ENCODE data around the gene METTL18.
"Not testable (repeated sequence)": the region's sequence is repeated elsewhere in the genome, so short reads cannot be mapped to it uniquely, and the experiment has no call there.

Gene METTL18

DNA sequence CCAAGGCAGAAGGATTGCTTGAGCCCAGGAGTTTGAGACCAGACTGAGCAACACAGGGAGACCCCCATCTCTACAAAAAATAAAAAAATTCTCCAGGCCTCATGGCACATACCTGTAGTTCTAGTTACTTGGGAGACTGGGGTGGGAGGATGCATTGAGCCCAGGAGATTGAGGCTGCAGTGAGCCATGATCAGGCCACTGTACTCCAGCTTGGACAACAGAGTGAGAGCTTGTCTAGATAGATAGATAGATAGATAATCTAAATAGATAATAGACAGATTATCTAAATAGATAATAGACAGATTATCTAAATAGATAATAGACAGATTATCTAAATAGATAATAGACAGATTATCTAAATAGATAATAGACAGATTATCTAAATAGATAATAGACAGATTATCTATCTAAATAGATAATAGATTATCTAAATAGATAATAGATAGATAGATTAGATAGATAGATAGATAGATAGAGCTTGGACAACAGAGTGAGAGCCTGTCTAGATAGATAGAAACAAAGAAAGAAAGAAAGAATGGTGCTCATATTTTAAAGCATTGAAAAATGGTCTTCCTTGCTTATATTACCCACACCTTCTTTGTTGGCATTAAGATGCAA is 16.8 kb upstream of the METTL18 start:
- H2BK12ac ChIP-seq (ENCODE audit: low read length); H4K8ac ChIP-seq (ENCODE audit: low read depth, low read length); H3K27me3 ChIP-seq (ENCODE audit: insufficient read depth, low read length); H3K23ac ChIP-seq (ENCODE audit: low read length); H3K4me1 ChIP-seq (ENCODE audit: control insufficient read depth in 1 of 2, insufficient read depth in 2 of 2, low read length in 2 of 2); H3K14ac ChIP-seq (ENCODE audit: low read length); H3K27ac ChIP-seq (ENCODE audit: low read depth, low read length); H2BK120ac ChIP-seq (ENCODE audit: insufficient read depth, low read length, poor library complexity); H3K4ac ChIP-seq (ENCODE audit: low read depth, low read length); H4K91ac ChIP-seq (ENCODE audit: low read depth, low read length); H3K4me3 ChIP-seq (ENCODE audit: low read depth, low read length); H4K12ac ChIP-seq (ENCODE audit: low read depth, low read length); H2AFZ ChIP-seq (ENCODE audit: insufficient read depth, low read length, poor library complexity); H3K4me2 ChIP-seq (ENCODE audit: low read length); H3K9me3 ChIP-seq (ENCODE audit: insufficient read depth, low read depth, low read length); H3K9ac ChIP-seq (ENCODE audit: low read length); H3K79me2 ChIP-seq (ENCODE audit: control insufficient read depth, insufficient read depth, low read length, poor library complexity); H3K18ac ChIP-seq (ENCODE audit: low read length); H3K79me1 ChIP-seq (ENCODE audit: low read length); H2BK5ac ChIP-seq (ENCODE audit: low read depth, low read length, poor library complexity); H2AK5ac ChIP-seq (ENCODE audit: low read length): not testable (repeated sequence)
- peak; percentile 22 to 51 for DNase-seq
- peaks cover 11 to 13% of the 10 kb centered on the region in 2 experiments for H3K36me3 ChIP-seq (ENCODE audit: control insufficient read depth in 1 of 2, insufficient read depth in 2 of 2, low read length in 2 of 2)

GRCh38 chr1:169809370-169810095 is 14.8 kb upstream of the METTL18 start:
- no peak overlapping the region for H3K9ac ChIP-seq (ENCODE audit: low read length)
- H2AFZ ChIP-seq (ENCODE audit: insufficient read depth, low read length, poor library complexity): no peak overlapping the region
- peak overlapping the region; percentile 64 for H2BK12ac ChIP-seq (ENCODE audit: low read length)
- no peaks in the 10 kb centered on the region for H3K79me2 ChIP-seq (ENCODE audit: control insufficient read depth, insufficient read depth, low read length, poor library complexity)
- no peak overlapping the region for H3K18ac ChIP-seq (ENCODE audit: low read length)
- no peak overlapping the region for H3K27ac ChIP-seq (ENCODE audit: low read depth, low read length)
- no peaks in the 10 kb centered on the region for H3K27me3 ChIP-seq (ENCODE audit: insufficient read depth, low read length)
- H3K14ac ChIP-seq (ENCODE audit: low read length): no peak overlapping the region
- H4K8ac ChIP-seq (ENCODE audit: low read depth, low read length): no peak overlapping the region
- H3K4me2 ChIP-seq (ENCODE audit: low read length): no peak overlapping the region
- peaks cover 18 to 19% of the 10 kb centered on the region in 2 experiments for H3K36me3 ChIP-seq (ENCODE audit: control insufficient read depth in 1 of 2, insufficient read depth in 2 of 2, low read length in 2 of 2)
- WGBS (ENCODE audit: extremely low coverage, insufficient coverage, insufficient read length): no CpG with 5 or more reads among the region's 4 CpGs
- no peak overlapping the region for H2BK120ac ChIP-seq (ENCODE audit: insufficient read depth, low read length, poor library complexity)
- H3K4me3 ChIP-seq (ENCODE audit: low read depth, low read length): no peak overlapping the region
- H4K91ac ChIP-seq (ENCODE audit: low read depth, low read length): peak overlapping the region; percentile 47
- H2BK5ac ChIP-seq (ENCODE audit: low read depth, low read length, poor library complexity): no peak overlapping the region
- peak overlapping the region; percentile 69 for H3K4ac ChIP-seq (ENCODE audit: low read depth, low read length)
- H3K4me1 ChIP-seq (ENCODE audit: control insufficient read depth in 1 of 2, insufficient read depth in 2 of 2, low read length in 2 of 2): peaks cover 0 to 1% of the 10 kb centered on the region in 2 experiments
- H3K9me3 ChIP-seq (ENCODE audit: insufficient read depth, low read depth, low read length): no peaks in the 10 kb centered on the region
- H4K12ac ChIP-seq (ENCODE audit: low read depth, low read length): no peak overlapping the region
- H3K23ac ChIP-seq (ENCODE audit: low read length): no peak overlapping the region
- peaks cover 2% of the 10 kb centered on the region for H3K79me1 ChIP-seq (ENCODE audit: low read length)
- no peak overlapping the region for H2AK5ac ChIP-seq (ENCODE audit: low read length)
- peak; percentile 36 to 84 for DNase-seq

DNA sequence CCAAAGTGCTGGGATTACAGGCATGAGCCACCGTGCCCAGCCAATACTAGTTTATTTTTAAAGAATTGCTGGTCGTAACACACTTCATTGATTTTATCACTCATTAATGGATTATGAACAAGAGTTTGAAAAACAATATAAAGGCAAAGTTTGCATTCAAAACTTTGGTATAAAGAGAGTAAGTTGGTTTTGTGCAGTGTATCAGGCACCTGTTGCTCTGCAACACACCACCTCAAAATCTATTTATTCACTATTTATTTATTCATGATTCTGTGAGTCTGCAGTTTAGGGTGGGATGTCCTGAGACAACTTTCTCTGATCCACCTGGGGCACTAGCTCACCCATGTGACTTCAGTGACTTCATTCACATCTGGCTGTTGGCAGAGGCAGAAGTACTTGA is 10.2 kb upstream of the METTL18 start:
- H2AFZ ChIP-seq (ENCODE audit: insufficient read depth, low read length, poor library complexity): no peak overlapping the region
- H2BK120ac ChIP-seq (ENCODE audit: insufficient read depth, low read length, poor library complexity): no peak overlapping the region
- H3K4me3 ChIP-seq (ENCODE audit: low read depth, low read length): no peak overlapping the region
- H3K79me1 ChIP-seq (ENCODE audit: low read length): peaks cover 2% of the 10 kb centered on the region
- H3K23ac ChIP-seq (ENCODE audit: low read length): no peak overlapping the region
- H3K36me3 ChIP-seq (ENCODE audit: control insufficient read depth in 1 of 2, insufficient read depth in 2 of 2, low read length in 2 of 2): peaks cover 15 to 19% of the 10 kb centered on the region in 2 experiments
- no peaks in the 10 kb centered on the region for H3K79me2 ChIP-seq (ENCODE audit: control insufficient read depth, insufficient read depth, low read length, poor library complexity)
- no peak overlapping the region for H3K4ac ChIP-seq (ENCODE audit: low read depth, low read length)
- H3K4me2 ChIP-seq (ENCODE audit: low read length): no peak overlapping the region
- no peak overlapping the region for H4K12ac ChIP-seq (ENCODE audit: low read depth, low read length)
- peaks cover 0 to 1% of the 10 kb centered on the region in 2 experiments for H3K4me1 ChIP-seq (ENCODE audit: control insufficient read depth in 1 of 2, insufficient read depth in 2 of 2, low read length in 2 of 2)
- H3K18ac ChIP-seq (ENCODE audit: low read length): no peak overlapping the region
- H3K14ac ChIP-seq (ENCODE audit: low read length): no peak overlapping the region
- peak overlapping the region; percentile 1 for H3K9ac ChIP-seq (ENCODE audit: low read length)
- WGBS (ENCODE audit: extremely low coverage, insufficient coverage, insufficient read length): no CpG with 5 or more reads among the region's 2 CpGs
- H4K8ac ChIP-seq (ENCODE audit: low read depth, low read length): no peak overlapping the region
- no peak overlapping the region for H4K91ac ChIP-seq (ENCODE audit: low read depth, low read length)
- no peak overlapping the region for H2BK5ac ChIP-seq (ENCODE audit: low read depth, low read length, poor library complexity)
- H3K27me3 ChIP-seq (ENCODE audit: insufficient read depth, low read length): no peaks in the 10 kb centered on the region
- DNase-seq: no peak
- H2AK5ac ChIP-seq (ENCODE audit: low read length): no peak overlapping the region
- no peaks in the 10 kb centered on the region for H3K9me3 ChIP-seq (ENCODE audit: insufficient read depth, low read depth, low read length)
- H3K27ac ChIP-seq (ENCODE audit: low read depth, low read length): no peak overlapping the region
- peak overlapping the region; percentile 17 for H2BK12ac ChIP-seq (ENCODE audit: low read length)

- H2BK12ac ChIP-seq (ENCODE audit: low read length): no peak overlapping the region
- H3K27ac ChIP-seq (ENCODE audit: low read depth, low read length): no peak overlapping the region
- H3K79me1 ChIP-seq (ENCODE audit: low read length): no peaks in the 10 kb centered on the region
These were observed 8.2 kb upstream of the METTL18 start for GRCh38 chr1:169802888-169803287.

More at GRCh38 chr1:169802888-169803287, 8.2 kb upstream of the METTL18 start:
- Histone ChIP-seq H3K9me3 (ENCODE audit: insufficient read depth, low read depth, low read length) (no peaks in the 10 kb centered on the region), H3K4me1 (ENCODE audit: control insufficient read depth in 1 of 2, insufficient read depth in 2 of 2, low read length in 2 of 2) (no peaks in the 10 kb centered on the region), H3K27me3 (ENCODE audit: insufficient read depth, low read length) (no peaks in the 10 kb centered on the region), H2BK5ac (ENCODE audit: low read depth, low read length, poor library complexity) (no peak overlapping the region), H2AFZ (ENCODE audit: insufficient read depth, low read length, poor library complexity) (no peak overlapping the region), H4K8ac (ENCODE audit: low read depth, low read length) (no peak overlapping the region), H3K9ac (ENCODE audit: low read length) (no peak overlapping the region), H3K4me2 (ENCODE audit: low read length) (no peak overlapping the region), H3K79me2 (ENCODE audit: control insufficient read depth, insufficient read depth, low read length, poor library complexity) (peaks cover 2% of the 10 kb centered on the region), H2BK120ac (ENCODE audit: insufficient read depth, low read length, poor library complexity) (no peak overlapping the region), H3K14ac (ENCODE audit: low read length) (no peak overlapping the region), H4K91ac (ENCODE audit: low read depth, low read length) (no peak overlapping the region), H3K18ac (ENCODE audit: low read length) (no peak overlapping the region), H2AK5ac (ENCODE audit: low read length) (no peak overlapping the region), H3K4ac (ENCODE audit: low read depth, low read length) (no peak overlapping the region), H3K23ac (ENCODE audit: low read length) (no peak overlapping the region), H4K12ac (ENCODE audit: low read depth, low read length) (no peak overlapping the region), H3K36me3 (ENCODE audit: control insufficient read depth in 1 of 2, insufficient read depth in 2 of 2, low read length in 2 of 2) (peaks cover 13 to 18% of the 10 kb centered on the region in 2 experiments), H3K4me3 (ENCODE audit: low read depth, low read length) (no peak overlapping the region)
- no peak for DNase-seq
